GM19035 (cell line): ENCODE measurements around the gene CCDC33.

Experiments used
- ATAC-seq: cut with Tn5 transposase; IDR thresholded peaks from one replicate; pipeline ENCODE4 v1.9.1; 2021; ENCODE audit not compliant: unreplicated experiment

Gene CCDC33

DNA sequence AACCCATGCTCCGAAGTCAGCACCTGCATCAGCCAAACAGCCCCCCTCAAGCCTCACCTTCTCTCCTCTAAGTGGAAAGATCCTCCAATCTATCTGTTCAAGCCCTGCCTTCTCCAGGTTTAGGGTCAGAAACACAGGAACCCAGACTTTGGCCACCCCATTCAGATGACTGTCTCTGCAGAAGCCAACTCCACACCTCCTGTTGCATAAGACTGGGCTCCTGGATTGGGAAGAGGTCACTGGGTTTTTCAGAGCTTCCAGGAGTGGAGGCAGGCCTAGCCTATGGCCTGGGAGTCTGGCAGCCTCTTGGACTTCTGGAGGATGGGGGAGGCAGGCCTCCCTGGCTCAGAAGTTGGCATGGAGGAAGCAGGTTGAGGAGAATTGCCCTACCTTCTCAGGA is 21.5 kb downstream of the CCDC33 start:
- no peak for ATAC-seq

DNA sequence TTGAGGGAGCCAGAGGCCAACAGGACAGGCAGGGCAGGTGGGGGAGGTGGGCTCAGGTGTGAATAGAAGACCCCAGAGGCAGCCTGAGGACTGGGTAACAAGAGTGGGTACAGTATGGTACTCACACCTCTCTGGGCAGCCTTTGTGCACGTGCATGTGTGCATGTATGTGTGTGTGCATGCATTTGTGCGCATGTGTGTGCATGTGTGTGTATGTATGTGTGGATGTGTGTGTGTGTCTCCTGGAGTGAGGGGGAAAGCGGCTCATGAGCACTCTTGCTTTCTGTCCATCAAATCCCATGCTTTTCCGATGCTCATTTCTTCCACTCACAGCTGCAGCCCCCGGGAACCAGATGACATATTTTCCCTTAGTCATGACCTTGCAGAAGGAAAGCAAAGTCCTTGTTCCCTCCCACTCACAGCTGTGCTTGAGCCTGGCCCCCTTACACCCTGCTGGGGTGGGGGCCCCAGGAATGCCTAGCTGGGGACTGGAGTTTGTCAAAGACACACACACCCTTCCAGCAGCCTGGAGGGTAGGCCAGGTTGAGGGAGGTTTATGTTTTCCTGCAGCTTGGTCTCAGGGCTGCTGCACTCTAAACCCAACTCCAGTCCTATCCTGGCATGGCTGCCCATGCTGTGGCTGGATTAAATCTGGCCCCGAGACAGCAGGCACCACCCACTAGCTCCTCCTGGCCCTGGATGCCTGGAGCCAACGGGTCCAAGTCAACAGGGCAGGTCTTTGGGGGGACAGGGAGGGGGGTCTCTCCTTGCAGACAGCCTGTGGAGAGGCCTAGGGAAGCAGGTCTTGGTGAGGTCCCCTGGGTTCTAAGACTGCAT is 22.5 kb downstream of the CCDC33 start:
- no peak for ATAC-seq

DNA sequence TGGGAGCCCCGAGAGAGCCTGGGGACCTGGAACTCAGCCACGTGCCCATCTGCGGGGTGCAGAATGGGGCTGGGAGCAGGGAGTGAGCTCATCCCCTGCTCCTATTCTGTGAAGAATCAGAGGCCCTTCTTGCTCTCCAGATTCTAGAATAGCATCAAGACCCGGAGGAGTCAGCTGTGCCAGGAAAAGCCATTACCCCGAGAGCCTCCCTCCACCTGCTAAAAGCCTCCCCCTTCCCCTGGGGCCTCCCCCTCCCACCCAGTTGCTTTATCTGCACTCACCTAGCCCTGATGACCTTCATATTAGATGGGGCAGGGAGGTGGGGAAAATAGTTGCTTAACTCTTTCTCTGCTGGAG is 23.1 kb downstream of the CCDC33 start:
- no peak for ATAC-seq

DNA sequence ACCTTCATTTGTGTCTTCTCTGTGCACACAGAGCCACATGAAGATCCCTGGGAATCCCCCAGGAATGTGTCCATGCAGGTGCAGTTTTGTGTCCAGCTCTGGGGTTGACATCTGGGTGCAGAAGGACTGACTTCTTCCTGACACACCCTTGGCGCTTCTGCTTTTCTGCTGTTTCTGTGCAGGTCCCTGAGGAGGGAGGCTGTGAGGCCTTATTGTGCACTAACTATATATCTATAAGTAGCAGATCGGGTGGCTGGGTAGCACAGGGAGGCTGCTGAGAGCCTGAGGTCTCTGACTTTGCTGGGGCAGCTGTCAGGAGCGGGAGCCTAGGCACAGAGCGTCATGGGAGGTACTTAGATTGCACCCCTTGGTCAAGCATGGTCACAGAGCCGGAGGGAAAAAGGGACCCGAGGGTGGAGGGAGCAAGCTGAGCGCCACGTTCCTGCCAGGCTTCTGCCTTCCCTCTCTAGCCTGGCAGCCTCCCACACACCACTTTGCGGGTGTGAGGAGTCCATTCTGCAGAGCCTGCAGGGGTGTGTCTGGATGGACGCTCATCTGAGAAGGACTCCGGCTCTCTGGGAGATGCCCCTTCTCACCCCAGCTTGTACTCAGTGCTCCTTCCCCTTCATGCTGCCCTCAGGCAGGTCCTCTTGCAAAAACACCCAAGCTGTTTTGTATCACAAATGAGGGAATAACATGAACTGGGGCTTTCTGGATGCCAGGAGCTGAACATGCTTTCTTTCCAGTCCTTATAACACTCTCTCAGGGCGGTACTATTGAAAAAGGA is 23.9 kb downstream of the CCDC33 start:
- no peak for ATAC-seq

DNA sequence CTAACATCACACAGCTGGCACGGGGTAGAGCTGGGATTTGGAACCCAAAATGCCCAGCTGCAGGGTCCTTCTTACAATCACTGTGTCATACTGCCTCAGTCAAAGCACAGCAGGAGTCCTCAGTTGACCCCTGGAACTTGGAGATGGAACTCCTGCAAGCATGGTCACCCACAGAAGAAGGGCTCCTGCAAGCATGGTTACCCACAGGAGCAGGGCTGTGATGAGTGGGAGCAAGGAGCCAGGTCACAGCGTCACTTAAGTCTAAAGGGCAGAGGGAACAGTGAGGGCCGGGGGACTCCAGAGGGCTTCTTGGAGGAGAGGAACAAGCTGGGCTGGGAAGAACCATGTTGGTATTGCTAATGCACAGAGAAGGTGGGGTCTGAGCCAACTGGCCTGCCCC is 24.9 kb downstream of the CCDC33 start:
- ATAC-seq, result no peak

DNA sequence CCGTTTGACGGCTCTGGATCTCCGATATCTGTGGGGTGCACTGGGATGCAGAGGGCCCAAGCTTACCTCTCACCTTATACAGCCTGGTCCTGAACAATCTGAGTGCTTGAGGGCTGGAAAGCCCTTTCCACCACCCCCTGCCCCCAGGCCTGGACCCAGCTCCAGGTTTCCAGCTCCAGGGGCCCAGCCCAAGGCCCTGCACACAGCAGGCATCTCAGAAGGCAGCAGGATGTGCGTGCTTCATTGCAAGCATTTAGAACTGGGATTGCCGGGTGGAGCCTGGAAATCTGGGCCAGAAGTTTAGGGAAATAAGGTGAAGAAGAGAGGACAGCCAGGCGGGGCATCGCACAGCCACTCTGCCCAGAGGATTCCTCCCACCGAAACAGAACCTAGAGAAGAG is 25.6 kb downstream of the CCDC33 start:
- ATAC-seq, result no peak

DNA sequence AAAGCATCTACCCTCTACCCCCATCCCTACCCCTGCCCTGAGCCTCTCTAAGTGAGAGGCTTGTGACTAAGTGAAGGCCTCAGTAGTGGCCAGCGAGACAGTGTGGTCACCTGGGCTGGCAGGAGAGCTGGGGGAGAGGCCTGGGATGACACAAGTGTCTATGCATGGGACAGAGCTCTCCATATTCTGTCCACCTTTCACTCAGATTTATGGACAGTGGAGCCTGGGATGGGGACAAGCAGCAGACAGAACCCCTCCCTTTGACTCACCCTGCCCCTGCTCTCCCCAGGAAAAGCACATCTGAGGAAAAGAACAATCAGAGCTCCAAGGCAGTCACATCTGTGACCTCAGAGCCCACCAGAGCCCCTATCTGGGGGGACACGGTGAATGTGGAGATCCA is 26.0 kb downstream of the CCDC33 start:
- no peak for ATAC-seq

DNA sequence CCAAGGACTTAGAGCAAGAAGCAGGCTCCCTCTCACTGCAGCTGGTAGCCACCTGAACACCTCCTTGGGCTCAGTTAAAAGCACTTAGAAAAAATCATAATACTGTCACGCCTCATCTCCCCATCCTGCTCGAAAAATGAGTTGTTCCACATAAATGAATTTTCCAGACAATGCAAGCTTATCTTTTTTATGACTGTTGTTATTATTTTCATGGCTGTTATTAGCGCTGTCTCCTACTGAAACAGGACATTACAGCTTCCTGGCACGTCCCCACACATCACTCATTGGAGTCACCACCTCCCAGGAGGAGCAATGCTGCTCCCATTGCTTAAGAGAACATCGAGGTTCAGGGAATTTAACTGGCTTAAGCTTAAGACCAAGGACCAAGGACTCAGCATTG is 26.5 kb downstream of the CCDC33 start:
- no peak for ATAC-seq

DNA sequence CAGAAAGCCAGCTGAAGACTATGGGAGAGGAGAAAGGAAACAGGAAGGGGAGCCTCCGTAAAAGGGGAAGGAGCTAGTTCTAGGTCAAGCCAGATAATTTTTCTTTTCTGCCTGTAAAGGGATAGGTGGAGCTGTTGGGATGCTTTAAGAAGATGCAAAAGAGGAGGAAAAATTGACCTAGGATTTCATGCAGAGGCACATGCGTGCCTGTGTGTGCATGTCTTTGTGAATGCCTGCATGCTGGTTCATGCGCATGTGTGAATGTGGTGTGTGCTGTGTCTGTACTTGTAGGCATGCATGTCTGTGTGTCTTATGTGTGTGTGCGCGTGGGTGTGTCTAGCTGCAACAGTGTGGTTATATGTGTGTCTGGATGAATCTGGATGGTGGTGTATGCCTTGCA is 27.3 kb downstream of the CCDC33 start:
- ATAC-seq, result no peak

DNA sequence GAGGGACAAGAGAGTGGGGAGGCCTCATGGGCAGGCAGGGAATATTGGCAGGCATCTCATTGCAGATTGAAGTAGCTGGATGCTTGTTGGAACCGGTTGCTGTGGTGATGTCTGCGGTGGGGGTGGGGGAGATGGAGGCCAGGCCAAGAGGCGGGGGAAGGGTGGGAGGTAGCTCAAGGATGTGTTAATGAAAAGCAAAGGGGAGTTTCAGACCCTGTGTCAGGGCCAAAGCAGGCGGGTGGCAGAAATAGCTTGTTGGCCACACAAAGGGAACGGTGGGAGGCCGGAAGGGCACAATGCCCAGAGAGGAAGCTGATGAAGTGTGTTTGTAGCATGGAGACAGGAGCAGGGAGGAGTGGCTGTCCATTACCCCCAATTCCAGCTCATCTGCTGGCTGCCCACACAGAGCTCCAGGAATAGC is 28.0 kb downstream of the CCDC33 start:
- no peak for ATAC-seq

DNA sequence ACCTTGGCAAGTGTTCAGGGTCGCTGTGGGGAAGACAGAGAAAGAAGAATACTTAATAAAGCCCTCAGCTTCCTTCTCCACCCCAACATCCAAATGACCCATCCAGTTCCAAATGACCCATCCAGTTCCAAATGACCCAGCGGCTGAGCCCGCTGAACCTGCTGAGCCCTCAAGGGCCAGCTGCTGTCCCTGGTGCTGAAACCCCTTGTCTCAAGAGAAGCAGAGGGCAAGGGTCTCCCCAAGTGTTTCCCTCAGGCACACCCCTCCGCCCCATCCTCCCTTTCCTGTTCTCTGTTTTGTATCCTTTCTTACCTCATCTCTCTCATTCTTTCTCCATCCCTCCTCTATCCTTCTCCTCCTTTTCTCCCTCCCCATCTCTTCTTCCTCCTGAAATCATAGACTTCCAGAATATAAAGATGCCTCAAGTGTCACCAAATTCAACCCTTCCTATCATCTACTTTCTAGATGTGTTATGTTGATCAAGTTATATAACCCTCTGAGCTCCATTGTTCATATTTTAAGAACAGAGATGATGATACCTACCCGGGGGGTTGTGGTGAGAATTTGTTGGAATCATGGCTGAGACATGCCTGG is 29.0 kb downstream of the CCDC33 start:
- ATAC-seq, result no peak

DNA sequence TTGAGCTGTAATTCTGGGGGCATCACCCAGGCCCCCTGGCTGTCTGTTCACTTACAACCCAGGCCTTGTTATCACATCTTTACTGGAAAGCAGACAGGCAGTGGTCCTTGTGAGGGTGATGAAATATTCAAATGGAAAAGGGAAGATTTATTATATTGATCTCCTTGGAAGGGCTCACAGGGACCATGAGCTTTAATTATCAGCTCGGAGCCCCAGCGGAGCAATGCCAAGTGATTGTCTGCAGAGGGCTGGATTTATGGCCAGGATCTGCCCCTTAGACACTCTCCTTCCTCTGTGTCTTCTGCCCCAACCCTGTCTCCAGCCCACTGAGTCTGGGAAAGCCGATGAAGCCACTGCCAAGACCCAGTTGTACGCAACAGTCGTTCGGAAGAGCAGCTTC is 31.9 kb downstream of the CCDC33 start:
- no peak for ATAC-seq

DNA sequence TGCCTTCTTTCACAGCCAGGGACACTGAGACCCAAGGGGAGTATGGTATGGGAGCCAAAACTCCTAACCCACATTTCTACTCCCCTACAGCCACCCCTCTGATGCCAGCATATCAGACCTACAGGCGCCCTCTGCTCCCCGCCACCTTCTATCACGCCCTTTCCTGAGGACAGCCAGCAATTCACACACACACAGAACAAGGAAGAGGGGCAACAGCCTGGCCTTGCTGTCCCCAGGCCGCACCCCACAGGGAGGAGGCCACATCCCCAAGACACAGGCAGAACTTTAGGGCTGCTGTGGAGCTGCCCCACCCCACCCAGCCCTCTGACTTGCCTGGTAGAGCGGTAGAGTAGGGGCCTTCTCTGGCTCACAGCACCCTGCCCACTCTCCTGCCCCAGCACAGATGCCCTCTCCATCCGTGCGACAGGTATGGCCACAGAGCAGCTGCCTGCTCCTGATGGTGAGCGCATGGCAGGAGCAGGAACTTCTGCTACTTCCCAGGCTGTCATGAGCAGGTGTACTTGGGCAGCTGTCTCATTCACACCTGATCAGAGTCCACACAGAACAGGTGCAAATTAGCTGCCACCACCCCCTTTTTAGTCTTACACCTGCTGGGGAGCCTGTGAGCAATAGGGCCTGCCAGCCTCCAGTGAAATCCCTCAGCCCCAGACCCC is 33.4 kb downstream of the CCDC33 start:
- ATAC-seq, result no peak

DNA sequence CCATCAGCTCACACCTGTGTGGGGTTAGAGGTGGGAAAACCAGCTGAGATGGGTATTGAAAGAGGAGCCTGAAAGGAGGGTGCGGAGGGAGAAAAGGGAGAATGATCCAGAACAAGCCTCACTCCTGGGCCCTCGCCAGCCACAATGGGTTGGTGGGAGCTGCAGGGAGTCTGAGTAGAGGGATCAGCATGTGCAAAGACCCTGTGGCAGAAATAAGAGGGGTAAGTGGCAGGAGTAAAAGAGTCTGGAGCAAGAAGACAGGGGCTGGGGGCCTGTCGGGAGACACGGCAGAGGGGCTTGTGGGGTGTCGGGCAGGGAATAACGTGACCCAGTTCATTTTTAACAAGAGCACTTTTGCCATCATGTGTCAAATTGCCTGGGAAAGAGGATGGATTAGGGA is 34.0 kb downstream of the CCDC33 start:
- no peak for ATAC-seq

DNA sequence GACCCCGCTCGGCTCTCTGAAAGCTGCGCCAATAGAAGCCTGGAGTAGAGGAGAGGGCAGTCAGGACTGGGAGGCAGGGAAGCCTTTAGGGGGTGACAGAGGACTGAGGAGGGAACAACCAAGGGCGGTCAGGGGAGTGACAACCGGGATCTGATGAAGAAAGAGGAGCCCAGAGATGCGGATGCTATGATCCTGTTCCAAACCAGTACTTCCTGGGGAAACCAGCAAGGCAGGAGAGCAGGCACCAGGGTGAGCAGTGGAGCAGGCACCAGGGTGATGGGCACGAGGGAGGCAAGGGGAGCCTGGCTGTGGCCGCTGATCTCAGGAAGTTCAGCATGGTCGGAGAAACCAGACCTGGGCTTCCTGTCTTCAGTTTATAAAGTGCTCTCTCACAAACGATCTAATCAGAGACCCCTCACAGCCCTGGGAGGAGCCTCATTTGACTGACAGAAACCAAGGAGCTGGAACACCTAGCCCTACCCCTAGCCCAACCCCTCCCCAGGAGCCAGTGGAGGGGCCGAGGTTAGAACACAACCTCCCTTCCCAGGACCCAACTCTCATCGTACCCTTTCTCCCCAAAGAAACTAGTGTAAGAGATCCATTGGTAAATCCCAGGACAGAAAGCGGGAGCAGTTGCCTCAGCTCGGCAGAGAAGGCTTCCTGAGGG is 34.9 kb downstream of the CCDC33 start:
- ATAC-seq, result no peak

DNA sequence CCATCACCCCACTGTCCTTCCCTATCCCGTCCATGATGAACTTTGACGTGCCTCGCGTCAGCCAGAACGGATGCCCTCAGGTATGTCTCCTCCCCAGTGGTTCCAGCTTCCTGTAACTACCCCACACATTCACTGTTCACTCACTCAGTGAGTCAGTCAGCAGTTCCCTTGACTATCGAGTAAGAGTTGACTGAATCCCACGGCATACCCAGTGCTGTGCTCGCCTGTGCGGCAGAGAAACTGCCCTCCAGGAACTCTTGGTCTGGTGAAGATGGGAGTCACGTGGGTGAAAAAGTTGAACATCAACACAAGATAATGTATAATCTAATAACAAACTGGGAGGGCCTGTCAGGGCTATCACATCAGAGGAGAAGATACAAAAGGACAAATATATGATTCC is 36.7 kb downstream of the CCDC33 start:
- no peak for ATAC-seq

DNA sequence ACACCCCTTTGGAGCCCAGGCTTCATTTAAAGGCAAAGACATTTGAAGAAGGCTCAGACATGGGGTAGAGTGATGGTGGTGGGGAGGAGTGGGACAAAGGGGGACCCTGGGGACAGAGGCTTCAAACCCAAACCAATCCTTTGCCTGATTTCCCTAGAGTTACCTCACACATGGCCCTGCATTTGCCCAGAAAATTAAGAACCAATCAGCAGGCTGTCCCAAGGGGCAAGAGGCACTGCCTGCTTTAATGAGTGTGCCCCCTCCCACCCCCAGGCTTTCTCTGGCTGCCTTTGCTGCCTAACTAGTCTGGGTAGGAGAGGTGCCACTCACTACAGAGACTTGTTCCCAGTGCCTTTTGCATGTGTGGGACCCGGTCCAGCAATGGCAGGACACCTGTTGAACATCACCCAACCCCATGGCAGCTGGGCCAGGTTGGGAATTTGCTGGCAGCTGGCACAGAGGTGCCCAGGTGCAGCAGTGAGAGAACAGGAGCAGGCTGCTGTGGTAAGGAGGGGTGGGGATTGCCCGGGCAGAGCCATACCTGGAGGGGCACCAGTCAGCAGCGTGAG is 38.4 kb downstream of the CCDC33 start:
- ATAC-seq, result no peak

DNA sequence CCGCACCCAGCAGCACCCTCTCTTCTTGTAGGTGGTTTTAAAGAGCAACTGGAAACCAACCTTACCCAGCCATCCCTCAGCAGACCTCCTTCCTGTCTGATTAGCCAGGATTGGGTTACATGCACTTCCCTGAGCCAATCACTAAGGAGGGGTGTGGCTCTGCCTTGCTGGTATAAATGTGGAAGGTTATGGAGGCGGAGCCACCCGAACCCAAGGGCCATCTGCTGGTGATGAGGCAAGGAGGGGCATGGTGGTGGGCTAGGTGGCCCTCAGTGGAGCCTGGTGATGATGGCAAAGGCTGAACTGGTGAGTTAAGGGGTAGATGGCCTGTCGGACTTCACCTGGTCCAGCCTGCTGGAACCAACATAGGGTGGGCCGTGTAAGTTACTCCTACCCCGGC is 39.8 kb downstream of the CCDC33 start:
- ATAC-seq, result no peak

DNA sequence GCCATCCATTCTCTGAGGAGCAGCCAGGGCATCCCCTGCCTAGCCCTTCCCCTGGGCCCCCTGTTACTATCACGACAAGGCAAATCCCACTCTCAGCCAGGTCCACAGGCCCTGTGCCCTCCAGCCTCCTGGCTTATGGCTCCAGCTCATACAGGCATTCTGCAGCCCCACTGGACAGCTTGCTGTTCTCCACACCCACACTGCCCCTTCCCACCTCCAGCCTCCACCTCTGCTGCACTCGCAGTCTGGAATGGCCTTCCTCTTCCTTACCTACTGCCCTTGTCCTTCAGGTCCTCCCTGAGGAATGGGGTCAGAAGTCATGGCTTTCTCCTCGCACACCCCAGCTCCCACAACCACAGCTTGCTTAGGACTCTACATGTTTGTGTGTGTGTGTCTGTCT is 40.4 kb downstream of the CCDC33 start:
- no peak for ATAC-seq

DNA sequence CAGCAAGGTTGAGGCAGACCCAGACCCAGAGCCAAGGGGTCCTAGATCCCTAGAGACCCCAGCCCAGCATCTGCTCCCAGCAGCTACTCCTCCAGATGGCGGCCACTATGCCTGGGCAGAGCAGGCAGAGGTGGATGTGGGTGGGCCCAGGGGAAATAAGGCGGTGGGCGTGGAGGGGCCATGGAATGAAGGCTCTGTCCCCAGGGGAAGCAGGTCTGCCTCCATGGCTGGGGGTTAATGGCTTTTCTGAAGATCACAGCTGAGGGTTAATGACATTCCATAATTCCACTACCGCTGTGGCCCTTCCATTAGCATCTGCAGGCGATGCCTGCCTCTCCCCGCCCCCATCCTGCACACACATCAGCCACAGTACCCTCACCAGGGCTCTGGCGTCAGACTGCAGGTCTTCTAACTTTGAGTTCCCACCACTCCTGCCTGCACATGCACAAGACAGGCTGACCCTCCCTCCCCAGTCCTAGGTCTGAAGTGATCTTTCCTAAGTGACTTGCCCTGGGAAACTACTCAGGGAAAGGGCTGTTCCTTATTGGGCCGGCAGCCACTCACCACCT is 41.2 kb downstream of the CCDC33 start:
- no peak for ATAC-seq
